RCC 7860 (cell line): Measurements from ENCODE around the gene KCNMA1.

Experiments used
- DNase-seq: peaks from one replicate; pipeline ENCODE4 v3.0.0-alpha.2; 2015; ENCODE audit warnings: low spot score
- FAIRE-seq: peaks from 2 replicates; lab custom pipeline; 2012; peaks lifted over from hg19 to GRCh38; lab: Jason Lieb, UNC

Gene KCNMA1

DNA sequence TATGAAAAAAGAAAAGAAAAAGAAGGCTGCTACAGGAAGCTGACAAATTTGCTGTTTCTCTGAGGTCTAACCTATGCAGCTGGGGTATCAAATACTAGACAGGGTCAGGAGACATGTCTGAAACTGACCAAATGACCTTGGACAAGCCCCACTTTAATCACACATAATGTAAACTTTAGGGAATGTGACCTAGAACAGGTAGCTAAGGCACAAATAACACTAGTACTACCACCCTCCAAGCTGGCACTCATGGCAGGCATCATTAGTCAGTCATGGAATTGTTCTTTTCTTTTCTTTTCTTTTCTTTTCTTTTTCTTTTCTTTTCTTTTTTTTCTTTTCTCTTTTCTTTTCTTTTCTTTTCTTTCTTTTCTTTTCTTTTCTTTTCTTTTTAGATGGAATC lies 250.4 kb downstream of the KCNMA1 start:
- DNase-seq (no peak), FAIRE-seq (no peak)

DNA sequence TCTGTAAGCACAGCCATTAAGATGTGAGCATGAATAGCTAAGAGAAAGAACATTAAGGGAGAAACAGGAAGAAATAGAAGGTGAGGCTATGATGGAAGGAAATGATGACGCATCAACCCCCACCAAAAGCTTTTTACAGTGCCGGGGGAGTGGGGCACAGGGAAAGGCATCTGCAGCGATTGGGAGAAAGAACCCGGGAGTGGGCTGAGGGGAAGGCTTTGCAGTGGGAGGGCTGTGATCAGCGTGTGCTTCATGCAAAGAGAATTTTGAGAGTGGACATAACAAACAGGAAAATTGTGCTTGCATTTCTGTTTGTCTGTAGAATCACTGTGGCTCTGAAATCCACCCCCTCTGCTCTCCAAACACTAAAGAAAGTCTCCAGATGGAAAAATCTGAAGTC lies 250.8 kb downstream of the KCNMA1 start:
- DNase-seq = no peak
- no peak for FAIRE-seq

DNA sequence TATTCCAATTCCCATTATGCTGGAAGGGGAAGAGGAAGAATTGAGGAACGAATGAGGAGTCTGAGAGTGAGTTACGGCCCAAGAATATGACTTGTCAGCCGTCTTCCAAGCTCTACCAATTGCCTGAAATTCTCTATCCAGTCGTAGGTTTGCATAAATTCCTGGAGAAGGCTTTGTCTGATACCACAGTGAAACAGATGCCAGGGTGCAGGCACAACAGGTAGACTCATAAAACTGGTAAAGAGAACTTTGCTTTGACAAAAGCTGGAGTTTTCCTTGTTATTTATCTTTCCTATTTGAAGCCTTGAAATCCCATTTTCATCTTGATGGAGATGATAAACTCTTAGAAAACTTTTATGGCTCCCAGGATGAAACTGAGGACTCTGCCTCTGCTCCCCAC lies 251.2 kb downstream of the KCNMA1 start:
- DNase-seq = no peak
- no peak for FAIRE-seq

DNA sequence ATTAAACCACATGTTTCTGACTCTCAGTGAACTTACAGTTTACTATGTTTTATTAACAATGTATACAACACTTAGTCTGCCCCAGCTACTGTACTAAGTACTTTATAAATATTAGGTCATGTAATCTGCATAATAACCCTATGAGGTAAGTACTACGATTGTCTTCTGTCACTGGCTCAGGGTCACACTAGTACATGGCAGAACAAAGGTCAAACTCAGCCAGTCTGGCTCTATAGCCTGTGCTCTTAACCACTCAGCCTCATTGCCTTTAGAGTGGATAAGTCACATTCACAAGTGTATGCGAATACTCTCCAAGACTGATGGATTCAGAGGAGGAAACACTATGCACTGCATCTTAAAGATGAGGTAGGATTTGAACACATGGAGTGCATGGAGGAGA lies 252.3 kb downstream of the KCNMA1 start:
- FAIRE-seq (no peak), DNase-seq (no peak)

DNA sequence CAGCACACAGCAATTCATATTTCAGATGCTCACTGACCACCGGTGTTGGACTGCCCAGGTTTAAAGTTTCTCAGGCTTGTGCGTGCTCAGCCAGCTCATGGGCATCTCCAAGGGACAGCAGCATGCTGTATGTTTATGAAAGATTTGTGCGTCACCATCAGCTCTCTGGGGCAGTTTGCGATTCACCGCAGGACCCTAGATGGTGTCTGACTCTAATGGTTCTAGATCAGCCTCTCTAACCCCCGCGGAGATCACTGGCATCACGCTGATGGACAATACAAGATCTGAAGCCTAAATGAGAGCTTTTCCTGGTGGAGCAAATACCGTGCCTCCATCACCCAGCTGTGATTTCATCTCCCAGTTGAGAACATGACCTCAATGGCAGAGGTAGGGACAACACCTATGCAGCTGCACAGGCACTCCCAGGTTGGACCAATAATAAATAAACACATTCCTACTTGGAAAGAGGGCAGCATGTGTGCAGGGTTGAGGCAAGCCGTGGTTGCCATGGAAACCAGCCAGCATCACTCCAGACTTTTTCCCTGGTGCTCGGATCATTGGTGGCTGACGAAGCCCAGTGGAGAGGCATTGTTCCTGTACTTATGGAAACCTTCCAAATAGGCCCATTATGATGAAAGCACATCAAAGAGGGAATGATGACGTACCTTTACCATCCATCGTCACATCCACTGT lies 253.6 kb downstream of the KCNMA1 start:
- FAIRE-seq = no peak
- no peak for DNase-seq

DNA sequence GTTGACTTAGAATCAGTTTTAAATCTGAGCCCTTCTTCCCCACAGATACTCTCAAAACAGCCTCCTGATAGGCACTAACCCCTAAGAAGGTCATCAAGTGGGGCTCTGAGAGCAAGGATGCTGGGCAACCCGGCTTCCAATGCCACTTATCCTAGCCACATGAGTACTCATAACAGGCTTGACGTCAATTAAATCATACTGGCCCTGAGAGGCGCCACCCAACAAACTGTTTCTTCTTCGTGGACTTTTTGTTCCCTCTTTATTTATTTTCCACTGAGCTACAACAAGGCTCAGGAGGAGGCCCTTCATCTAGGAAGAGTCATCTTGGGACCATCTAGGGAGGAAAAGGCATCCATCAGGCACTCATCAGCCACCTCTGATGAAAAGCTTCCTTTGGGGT lies 255.9 kb downstream of the KCNMA1 start:
- DNase-seq (no peak), FAIRE-seq (no peak)

DNA sequence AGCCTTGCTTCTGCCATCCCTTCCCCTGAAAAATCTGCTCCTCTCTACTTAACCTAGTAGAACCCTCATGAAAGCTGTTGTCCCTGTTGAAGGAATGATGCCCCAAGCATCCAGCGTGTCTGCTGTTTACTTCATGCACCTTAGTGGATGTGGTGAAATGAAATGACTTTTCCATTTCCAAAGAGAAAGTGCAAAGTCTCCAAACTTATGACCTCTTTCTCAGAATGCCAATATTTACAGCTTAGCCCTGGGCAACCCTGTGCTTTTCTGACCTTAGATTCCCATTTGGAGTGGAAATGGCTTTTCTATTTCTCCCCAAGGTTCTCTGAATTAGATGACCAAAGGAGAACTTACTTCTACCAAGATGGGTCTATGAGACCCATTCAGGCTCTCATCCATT lies 256.9 kb downstream of the KCNMA1 start:
- no peak for FAIRE-seq
- no peak for DNase-seq

DNA sequence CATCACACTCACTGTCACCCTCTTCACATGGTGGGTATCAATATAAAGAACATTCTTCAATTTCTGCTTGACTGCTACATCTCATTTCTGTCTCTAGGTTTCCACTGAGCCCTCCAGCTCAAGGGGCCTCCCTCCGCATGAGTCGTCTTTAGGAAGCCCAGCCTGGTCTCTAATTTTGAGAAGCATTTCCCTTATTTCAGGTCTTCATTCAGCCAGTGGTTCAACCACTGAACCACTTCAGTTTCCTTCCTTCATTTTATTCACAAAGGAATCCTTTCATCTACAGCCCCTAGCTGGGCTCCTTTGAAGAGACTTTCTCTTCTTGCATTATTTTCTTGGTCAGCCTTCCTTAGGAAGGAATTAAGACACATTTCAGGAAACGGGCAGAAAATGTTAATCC lies 257.4 kb downstream of the KCNMA1 start:
- DNase-seq = no peak
- no peak for FAIRE-seq

DNA sequence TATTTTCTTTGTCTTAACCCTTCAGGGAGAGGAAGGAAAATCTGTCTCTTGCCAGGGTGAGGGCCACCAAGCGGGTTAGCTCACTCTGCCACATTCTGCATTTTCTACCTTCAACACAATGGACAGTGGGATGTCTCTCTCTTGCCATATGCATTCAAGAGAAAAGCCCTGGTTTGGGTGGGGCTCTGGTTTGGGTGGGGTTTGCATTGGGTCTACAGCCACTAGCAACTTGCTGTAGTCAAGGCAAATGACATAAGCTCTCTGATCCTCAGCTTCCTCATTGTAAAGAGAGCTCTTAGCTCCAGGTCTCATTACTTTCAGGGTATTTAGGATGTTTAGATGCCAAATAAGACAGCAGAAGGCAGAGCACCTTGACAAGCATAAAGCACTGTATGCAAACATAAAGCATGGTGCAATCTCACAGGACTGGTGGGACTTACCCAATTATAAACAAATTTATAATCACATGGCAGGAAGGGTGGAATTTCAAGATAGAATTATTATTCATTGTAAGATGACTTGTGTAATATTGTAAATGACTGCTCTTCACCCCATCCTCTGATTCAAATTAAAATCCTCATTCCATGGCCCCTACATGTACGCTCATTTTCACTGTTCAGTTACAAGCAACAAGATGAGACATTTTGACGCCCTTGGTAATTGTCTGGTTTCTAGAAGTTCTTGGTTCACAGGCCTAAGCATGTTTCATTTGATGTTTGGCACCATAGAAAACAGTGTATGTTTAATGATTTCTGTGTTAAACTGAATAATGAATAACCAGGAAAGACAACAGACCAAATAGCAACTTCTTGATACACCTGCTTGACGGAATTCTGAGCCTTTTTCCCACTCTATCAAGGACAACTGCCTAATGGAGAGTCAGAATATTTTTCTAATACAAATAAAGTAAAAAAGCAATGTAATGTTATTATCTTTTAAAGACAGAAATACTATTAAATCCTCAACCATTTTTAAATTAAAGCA lies 258.9 kb downstream of the KCNMA1 start:
- FAIRE-seq (no peak), DNase-seq (no peak)

DNA sequence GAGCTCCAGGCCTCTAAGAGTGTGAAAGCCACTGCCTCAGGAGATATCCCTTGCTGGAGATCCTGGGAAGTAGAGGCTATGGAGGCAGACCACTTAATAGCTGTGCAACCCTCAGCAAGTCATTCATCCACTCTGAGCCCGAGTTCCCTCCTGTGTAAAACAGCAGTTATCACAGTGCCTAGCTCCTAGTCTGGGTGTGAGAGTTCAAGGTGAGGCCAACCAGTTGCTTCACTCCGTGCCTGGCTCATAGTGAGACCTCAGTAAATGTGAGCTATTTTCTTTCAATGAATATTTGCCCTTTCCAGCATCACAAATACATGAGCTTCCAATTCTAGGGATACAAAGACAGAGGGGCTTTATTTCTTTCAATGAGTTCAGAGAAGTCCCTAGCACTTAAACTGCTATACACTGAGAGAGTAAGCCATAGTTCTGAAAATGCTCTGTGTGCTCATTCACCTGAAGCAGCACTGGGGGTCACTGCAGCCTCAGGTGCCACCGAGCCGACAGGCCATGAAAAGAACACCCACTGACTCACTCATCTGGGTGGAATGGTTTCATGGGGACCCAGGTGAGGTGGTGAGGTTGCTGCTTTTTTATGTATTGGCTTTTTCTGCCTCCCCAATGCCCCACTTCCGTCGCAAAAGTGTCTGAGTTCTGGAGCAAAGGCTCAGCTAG lies 259.8 kb downstream of the KCNMA1 start:
- DNase-seq (no peak), FAIRE-seq (no peak)

DNA sequence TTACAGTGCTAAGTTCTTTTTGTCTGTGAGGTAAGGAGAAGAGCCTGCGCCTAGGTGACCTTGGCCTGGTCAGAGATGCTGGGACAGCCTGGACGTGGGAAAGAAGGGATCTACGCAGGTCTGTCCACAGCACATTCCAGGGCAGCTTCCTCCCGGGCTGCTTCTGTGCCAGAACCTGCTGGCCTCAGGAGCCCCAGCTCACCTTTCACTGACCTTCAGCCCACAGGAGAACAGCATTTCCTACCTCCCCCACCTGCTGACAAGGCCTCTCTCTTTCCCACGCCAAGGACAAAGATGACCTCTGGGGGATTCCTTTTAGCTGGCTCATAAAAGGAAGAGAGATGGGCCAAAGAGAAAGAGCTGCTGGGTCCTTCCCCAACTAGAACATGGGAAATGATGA lies 260.6 kb downstream of the KCNMA1 start:
- FAIRE-seq = no peak
- DNase-seq = peak; percentile 31

DNA sequence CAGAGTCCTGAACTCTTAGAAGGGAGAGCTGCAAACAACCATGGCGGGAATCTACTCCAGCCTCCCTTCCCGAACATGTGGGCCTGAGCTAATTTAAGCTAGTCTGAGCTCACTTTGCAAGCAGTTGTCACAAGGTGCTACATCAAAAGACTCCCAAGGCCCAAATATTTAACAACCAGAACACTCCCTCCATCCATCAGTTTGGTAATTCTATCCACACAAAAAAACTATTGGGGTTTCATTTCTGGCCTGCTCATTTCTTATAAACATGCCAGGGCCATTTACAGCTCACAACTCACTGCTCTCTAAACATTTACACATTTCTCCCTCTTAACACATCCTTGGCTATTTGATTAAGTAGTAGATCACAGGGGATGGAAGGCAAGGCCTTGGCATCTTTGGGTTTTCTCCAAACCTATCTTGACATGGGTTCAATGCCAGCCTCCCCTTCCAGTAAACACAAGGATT lies 263.4 kb downstream of the KCNMA1 start:
- DNase-seq (no peak), FAIRE-seq (no peak)

DNA sequence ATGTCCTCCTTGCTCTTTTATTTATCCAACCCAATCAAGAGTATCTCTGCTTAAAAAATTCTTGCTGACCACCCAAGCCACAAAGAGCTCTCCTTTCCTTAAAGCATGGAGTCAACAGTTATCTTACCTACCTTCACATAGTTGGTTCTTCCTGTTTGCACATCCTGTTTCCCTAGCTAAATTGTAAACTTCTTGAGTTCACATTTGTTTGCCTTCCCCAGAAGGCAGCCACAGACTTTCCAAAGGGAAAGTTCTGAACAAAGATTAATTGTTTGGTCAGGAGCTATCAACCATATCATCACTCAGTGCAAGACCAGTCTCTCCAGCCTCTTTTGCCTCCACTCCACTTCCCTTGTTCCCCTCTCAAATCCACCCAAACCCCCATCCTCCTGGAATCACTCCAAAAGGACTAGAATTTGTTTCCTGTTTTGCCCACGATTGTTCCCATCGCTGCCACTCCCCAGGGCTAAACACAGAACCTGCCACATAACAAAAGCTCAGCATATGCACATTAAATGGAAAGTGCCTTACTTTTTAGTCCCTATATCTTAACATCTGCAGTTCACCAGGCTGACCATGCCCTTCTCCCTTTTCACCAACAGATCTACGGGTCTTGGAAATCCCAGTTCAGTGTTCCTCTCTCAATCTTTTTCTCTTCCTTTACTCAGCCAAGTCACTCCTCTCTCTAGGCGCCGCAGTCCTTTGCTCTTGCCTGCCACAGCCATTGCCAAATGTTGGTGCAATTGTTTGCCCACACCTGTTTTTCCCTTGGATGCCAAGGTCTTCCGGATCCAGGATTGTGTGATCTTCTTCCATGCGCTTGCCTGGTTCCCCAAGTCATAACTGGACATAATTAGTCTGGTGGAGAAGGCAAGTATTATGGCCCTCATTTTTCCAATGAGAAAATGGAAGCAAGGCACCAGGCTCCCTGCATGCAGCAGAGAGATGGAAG lies 265.5 kb downstream of the KCNMA1 start:
- DNase-seq = no peak
- peak; percentile 4 for FAIRE-seq

DNA sequence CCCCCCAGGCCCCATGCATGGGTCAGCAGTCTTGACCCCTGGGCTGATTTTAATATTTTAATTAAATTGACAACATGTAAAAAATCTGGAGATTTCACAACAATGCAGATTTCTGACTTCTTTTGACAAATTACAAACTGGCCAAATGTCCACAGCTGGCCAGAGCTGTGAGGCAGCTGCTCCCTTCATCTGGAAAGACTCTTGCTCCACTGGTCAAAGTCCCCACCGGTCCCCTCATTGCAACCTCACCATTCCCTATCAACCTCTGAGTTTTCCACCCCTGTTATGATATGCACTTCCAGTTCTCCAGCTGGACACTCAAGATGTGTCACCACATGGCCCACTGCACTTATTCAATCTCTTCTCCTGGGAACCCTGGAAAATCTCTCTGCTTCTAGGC lies 266.2 kb downstream of the KCNMA1 start:
- no peak for FAIRE-seq
- no peak for DNase-seq

DNA sequence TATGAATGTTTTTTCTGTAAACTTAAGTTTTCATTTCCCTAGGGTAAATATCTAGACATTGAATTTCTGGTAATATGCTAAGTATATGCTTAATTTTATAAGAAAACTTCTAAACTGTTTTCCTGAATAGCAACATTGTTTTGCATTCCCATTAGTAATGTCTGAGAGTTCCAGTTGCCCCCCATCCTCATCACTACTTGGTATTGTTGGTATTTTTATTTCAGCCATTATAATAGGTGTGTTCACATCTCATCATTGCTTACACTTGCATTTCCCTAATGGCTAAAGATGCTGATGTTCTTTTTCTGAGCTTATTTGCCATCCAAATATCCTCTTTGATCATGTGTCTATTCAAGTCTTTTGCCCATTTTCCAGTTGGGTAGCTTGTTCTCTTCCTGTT lies 269.6 kb downstream of the KCNMA1 start:
- no peak for FAIRE-seq
- no peak for DNase-seq

DNA sequence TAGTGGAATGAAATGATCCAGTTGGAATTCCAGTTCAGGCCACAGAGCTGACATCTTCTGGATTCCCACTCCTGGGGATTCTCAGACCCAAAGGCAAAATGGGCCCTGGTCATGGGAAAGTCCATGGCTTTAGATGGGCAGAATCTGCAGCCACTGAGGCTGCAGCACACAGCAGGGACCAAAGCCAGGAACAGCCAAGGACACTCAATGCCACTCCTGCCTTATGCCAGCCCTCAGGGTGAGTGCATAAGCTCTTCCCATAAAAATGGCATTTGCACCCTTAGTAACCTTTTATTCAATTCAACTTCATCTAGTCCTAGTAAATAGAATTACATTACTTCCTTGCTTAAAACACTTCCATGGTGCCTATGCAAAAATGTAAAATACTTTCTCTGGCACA lies 274.4 kb downstream of the KCNMA1 start:
- no peak for FAIRE-seq
- DNase-seq = no peak

DNA sequence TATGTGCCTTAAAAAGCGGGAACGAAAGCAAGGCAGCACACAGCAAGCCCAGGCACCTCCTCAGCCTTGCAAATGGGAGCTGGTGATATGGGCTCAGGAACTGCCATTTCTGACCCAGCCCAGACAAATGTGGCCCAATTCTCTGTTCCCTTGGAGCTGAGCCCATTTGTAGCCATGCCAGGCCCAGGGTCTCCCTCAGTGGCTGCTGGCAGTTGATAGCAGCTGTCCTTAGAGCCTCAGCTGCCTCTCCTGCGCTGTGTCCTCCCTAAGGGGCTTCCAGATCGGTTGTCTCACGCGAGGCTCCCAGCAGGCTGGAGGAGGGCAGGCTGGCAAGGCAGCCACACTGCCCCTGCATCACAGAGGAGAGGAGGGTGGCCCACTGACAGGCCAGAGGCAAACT lies 275.8 kb downstream of the KCNMA1 start:
- no peak for DNase-seq
- no peak for FAIRE-seq

DNA sequence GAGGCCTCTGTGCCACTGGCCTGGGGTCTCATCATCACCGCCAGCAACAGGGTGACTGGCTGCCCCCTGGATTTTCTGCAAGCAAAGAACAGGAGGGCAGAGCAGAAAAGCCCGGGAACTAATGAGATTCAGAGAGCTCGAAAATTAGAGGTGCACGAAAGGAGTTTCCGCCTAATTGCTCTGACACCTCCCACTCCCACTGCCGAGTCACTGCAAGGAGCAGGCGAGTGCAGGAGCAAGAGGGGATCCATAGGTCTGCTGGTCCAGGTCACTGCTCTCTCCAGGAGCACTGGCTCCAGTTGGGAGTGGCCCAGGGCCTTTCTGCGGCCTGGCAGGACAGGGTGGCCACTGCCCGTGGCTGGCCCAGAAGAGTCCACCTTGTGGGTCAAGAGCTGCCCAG lies 276.2 kb downstream of the KCNMA1 start:
- no peak for DNase-seq

DNA sequence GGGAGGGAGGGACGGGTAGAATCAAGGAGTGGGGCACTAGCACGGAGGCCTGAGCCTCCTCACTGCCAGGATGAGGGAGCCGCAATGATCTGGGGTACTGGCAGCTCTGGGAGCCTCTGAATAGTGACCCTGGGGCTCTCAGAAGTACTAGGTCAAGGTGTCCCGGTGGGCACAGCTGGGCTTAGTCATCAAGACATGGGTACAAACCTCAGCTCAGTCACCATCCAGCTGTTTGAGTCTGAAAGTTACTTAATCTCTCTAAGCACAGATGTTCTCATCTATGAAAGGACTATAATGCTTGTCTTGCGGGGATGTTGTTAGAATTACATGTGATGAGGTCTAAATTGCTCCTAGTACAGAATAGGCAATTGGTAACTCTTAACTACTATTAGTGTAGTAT lies 276.8 kb downstream of the KCNMA1 start:
- DNase-seq (no peak), FAIRE-seq (no peak)

More for the DNA sequence above, 276.2 kb downstream of the KCNMA1 start:
- FAIRE-seq = no peak

DNA sequence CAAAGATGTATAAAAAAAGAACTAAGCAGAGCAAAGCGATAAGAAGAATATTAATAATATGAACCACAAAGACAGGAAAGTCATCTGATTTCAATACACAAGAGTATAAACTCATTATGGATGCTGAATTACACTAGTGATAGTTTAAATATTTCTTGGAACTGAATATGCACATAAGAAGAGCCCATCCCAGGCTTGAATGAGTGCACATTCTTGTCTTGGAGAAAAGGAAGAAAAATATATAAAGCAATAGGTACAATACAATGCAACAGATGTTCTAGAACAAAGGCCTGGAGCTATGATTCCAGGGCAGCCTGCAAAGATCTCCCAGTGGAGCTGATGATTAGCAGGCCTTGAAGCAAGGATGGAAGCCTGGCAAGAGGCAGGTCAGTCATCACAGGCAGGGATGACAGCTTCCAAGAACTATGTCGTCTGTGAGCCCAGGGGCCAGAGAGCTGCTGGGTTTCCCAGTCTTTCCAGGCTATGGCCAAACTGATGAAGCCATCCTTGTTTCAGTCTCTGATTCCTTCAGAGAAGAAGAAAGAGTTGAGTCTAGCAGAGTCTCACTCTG lies 277.6 kb downstream of the KCNMA1 start:
- no peak for FAIRE-seq
- DNase-seq = no peak
